Measurements from ENCODE around the gene ZNF165.

The ZNF165 gene

DNA sequence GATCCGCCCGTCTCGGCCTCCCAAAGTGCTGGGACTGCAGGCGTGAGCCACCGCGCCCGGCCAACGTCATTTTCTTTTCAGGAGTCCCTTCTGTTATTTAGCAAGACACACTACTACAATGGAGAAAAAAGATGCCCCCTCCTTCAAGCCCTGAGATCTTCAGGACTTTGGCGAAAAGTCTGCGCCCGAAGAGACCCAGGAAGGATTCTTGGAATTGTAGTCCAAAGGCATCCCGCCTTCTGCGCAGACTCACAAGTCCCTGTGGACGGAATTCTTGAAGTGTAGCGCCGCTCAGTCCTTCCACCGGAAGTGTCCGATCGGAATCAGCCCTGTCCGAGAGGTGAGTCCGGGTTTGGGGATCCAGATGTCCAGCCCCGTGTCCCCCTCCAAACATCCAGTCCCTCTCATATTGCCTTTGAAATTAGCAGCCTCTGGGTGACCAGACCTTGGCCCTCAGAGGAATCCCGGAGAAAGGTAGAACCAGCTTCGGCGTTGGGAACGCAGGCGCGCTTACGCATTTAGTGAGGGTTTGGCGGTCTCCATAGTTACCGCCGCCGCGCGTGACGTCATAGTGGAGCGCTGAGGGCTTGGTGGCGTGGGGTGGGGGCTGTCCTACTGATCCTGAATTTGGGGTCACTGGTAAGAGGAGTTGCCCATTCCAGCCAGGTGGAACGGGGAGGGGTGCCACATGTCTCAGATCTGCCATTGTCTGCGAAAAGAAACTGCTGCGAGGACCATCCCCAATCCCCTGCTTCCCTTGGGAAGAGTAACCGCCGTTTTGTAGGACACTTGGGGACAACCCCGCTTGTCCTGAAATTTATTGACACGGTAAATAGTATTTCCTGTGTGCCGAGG, 490 bp downstream of the ZNF165 start:
- Histone ChIP-seq H3K36me3 (replicated peaks; ENCODE audit: insufficient read depth, low read length) (peaks cover 5% of the 10 kb centered on the region; the same call in 1 of the 2 replicates), H3K4me3 (ENCODE audit: low read length) (peak overlapping the region; percentile 95), H3K9me3 (replicated peaks; ENCODE audit: insufficient read depth, low read length) (no peaks in the 10 kb centered on the region), H3K4me2 (ENCODE audit: low read depth, low read length) (peak overlapping the region; percentile 90), H2AFZ (ENCODE audit: low read length) (peak overlapping the region; percentile 91), H3K9me2 (replicated peaks; ENCODE audit: insufficient read depth, low read length) (no peaks in the 10 kb centered on the region), H4K20me1 (ENCODE audit: insufficient read depth, low read length) (no peaks in the 10 kb centered on the region), H3K4me1 (ENCODE audit: low read length) (0 out of 2 replicates have a peak, but pooled peaks cover 5% of the 10 kb centered on the region), H3K9ac (ENCODE audit: low read length) (peak overlapping the region; percentile 89), H3K27me3 (replicated peaks; ENCODE audit: insufficient read depth, low read length) (no peaks in the 10 kb centered on the region), H3K79me2 (ENCODE audit: low read length) (peaks cover 16% of the 10 kb centered on the region), H3F3A (ENCODE audit: insufficient read depth, low read length) (peaks cover 3% of the 10 kb centered on the region; the same call in 1 of the 2 replicates), H3K27ac (ENCODE audit: low read length) (peak overlapping the region; percentile 82)
- TF ChIP-seq EZH2phosphoT487 (IDR thresholded peaks at IDR 0.05; ENCODE audit: low read length), result no peak
- TF ChIP-seq, protein P1, sequence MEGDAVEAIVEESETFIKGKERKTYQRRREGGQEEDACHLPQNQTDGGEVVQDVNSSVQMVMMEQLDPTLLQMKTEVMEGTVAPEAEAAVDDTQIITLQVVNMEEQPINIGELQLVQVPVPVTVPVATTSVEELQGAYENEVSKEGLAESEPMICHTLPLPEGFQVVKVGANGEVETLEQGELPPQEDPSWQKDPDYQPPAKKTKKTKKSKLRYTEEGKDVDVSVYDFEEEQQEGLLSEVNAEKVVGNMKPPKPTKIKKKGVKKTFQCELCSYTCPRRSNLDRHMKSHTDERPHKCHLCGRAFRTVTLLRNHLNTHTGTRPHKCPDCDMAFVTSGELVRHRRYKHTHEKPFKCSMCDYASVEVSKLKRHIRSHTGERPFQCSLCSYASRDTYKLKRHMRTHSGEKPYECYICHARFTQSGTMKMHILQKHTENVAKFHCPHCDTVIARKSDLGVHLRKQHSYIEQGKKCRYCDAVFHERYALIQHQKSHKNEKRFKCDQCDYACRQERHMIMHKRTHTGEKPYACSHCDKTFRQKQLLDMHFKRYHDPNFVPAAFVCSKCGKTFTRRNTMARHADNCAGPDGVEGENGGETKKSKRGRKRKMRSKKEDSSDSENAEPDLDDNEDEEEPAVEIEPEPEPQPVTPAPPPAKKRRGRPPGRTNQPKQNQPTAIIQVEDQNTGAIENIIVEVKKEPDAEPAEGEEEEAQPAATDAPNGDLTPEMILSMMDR (IDR thresholded peaks at IDR 0.05; ENCODE audit: low read length), result no peak
- TF ChIP-seq EZH2 (optimal IDR thresholded peaks at IDR 0.05; ENCODE audit: low read depth, low read length), result no peak
- DNase-seq, result peak; percentile 94

- H3K4me3 ChIP-seq (ENCODE audit: low read length), result peak overlapping the region; percentile 95
- DNase-seq, result no peak
- H3K9ac ChIP-seq (ENCODE audit: low read length), result peak overlapping the region; percentile 89
- H3K27me3 ChIP-seq (replicated peaks; ENCODE audit: insufficient read depth, low read length), result no peaks in the 10 kb centered on the region
- H3F3A ChIP-seq (ENCODE audit: insufficient read depth, low read length), result peaks cover 3% of the 10 kb centered on the region; the same call in 1 of the 2 replicates
- H4K20me1 ChIP-seq (ENCODE audit: insufficient read depth, low read length), result no peaks in the 10 kb centered on the region
- H3K4me1 ChIP-seq (ENCODE audit: low read length), result 0 out of 2 replicates have a peak, but pooled peaks cover 5% of the 10 kb centered on the region
- H2AFZ ChIP-seq (ENCODE audit: low read length), result peak overlapping the region; percentile 91
- H3K9me2 ChIP-seq (replicated peaks; ENCODE audit: insufficient read depth, low read length), result no peaks in the 10 kb centered on the region
- H3K79me2 ChIP-seq (ENCODE audit: low read length), result peaks cover 16% of the 10 kb centered on the region
- H3K27ac ChIP-seq (ENCODE audit: low read length), result peak overlapping the region; percentile 82; the same call in 1 of the 2 replicates
- peak overlapping the region; percentile 90 for H3K4me2 ChIP-seq (ENCODE audit: low read depth, low read length)
- peaks cover 8% of the 10 kb centered on the region; the same call in 1 of the 2 replicates for H3K36me3 ChIP-seq (replicated peaks; ENCODE audit: insufficient read depth, low read length)
- TF ChIP-seq, protein P1 (IDR thresholded peaks at IDR 0.05; ENCODE audit: low read length), result no peak
- TF ChIP-seq EZH2phosphoT487 (IDR thresholded peaks at IDR 0.05; ENCODE audit: low read length), result no peak
- no peak for TF ChIP-seq EZH2 (optimal IDR thresholded peaks at IDR 0.05; ENCODE audit: low read depth, low read length)
- H3K9me3 ChIP-seq (replicated peaks; ENCODE audit: insufficient read depth, low read length), result no peaks in the 10 kb centered on the region
Observed at GRCh38 chr6:28081486-28081751, 1.1 kb downstream of the ZNF165 start.

DNA sequence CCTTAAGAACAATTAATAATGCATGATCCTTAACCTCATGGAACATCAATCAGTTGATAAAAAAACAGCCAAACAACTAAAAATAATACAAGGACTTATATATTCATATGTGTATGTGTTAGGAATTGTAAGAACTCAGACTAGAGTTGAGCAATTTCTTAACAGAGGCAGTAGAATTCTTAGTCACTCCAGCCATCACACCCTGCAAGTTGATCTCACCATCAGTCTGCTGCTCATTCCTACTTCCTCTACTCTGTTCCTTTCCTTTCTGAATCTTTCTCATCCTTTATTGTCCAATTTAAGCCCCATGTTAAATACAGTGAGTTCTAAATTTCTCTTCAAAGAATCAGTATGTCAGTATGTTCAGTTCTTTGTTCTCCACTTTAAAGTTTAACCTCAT, 2.6 kb downstream of the ZNF165 start:
- Histone ChIP-seq H3K4me1 (ENCODE audit: low read length) (0 out of 2 replicates have a peak, but pooled peaks cover 5% of the 10 kb centered on the region), H3K27ac (ENCODE audit: low read length) (no peak overlapping the region), H3K9ac (ENCODE audit: low read length) (no peak overlapping the region), H3K27me3 (replicated peaks; ENCODE audit: insufficient read depth, low read length) (no peaks in the 10 kb centered on the region), H3K36me3 (replicated peaks; ENCODE audit: insufficient read depth, low read length) (peaks cover 13% of the 10 kb centered on the region; the same call in 1 of the 2 replicates), H4K20me1 (ENCODE audit: insufficient read depth, low read length) (no peaks in the 10 kb centered on the region), H3F3A (ENCODE audit: insufficient read depth, low read length) (peaks cover 3% of the 10 kb centered on the region; the same call in 1 of the 2 replicates), H3K79me2 (ENCODE audit: low read length) (peaks cover 16% of the 10 kb centered on the region), H2AFZ (ENCODE audit: low read length) (no peak overlapping the region), H3K4me3 (ENCODE audit: low read length) (no peak overlapping the region), H3K4me2 (ENCODE audit: low read depth, low read length) (no peak overlapping the region), H3K9me2 (replicated peaks; ENCODE audit: insufficient read depth, low read length) (no peaks in the 10 kb centered on the region), H3K9me3 (replicated peaks; ENCODE audit: insufficient read depth, low read length) (no peaks in the 10 kb centered on the region)
- TF ChIP-seq EZH2 (optimal IDR thresholded peaks at IDR 0.05; ENCODE audit: low read depth, low read length), result no peak
- no peak for TF ChIP-seq EZH2phosphoT487 (IDR thresholded peaks at IDR 0.05; ENCODE audit: low read length)
- TF ChIP-seq, protein P1 (IDR thresholded peaks at IDR 0.05; ENCODE audit: low read length), result no peak
- no peak for DNase-seq

Measured in MM.1S (cell line).